ENCODE data around the gene TSHZ2.

Gene TSHZ2

DNA sequence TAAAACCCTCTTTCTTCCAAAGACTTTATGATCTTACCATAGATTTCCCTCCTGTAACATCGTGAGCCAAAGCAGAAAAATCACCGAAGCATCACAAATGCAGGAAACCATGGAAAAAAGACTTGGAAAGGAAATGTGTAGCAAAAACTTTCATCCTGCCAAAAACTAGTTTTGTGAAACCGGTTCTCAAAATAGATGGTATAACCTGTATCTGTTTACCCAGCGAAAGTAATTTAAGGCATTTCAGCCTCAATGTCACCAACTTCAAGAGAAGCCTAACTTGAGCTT is 407.6 kb downstream of the TSHZ2 start:
- DNase-seq (ENCODE audit: insufficient read length): no peak
- TF ChIP-seq TAF1 (IDR thresholded peaks at IDR 0.05; ENCODE audit: borderline replicate concordance, low read depth, low read length) (no peak), POLR2A (IDR thresholded peaks at IDR 0.05; ENCODE audit: low read depth, low read length) (no peak), POLR2AphosphoS5 (IDR thresholded peaks at IDR 0.05; ENCODE audit: low read depth, low read length) (no peak)
- no peak for FAIRE-seq

GRCh38 chr20:53381568-53382262 is 409.6 kb downstream of the TSHZ2 start:
- no peak for TF ChIP-seq POLR2A (IDR thresholded peaks at IDR 0.05; ENCODE audit: low read depth, low read length)
- no peak for TF ChIP-seq TAF1 (IDR thresholded peaks at IDR 0.05; ENCODE audit: borderline replicate concordance, low read depth, low read length)
- no peak for TF ChIP-seq POLR2AphosphoS5 (IDR thresholded peaks at IDR 0.05; ENCODE audit: low read depth, low read length)
- FAIRE-seq: no peak
- DNase-seq (ENCODE audit: insufficient read length): no peak

- DNase-seq (ENCODE audit: insufficient read length): no peak
- TF ChIP-seq POLR2A (IDR thresholded peaks at IDR 0.05; ENCODE audit: low read depth, low read length): no peak
- TF ChIP-seq POLR2AphosphoS5 (IDR thresholded peaks at IDR 0.05; ENCODE audit: low read depth, low read length): no peak
- TF ChIP-seq TAF1 (IDR thresholded peaks at IDR 0.05; ENCODE audit: borderline replicate concordance, low read depth, low read length): no peak
- FAIRE-seq: no peak
Observed at GRCh38 chr20:53382263-53382844, 410.2 kb downstream of the TSHZ2 start.

DNA sequence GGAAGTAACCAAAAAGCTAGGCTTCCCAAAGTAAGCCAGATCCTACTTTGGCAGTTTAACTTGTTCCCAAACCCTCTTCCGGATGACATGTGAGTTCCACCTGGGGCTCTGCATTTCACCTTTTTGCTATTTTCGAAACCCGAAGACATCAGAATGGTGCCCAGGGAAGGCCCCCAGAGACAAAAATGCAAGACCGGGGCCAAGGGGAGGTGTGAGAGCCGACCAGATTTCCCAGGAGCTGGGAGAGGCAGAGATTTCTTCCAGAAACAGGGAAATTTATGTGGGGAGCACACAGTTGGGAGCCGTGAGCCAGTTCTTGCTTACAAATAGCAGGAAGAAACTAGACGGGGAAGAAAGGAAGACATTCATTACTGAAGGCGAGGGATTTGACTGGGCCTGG is 411.8 kb downstream of the TSHZ2 start:
- TF ChIP-seq POLR2A (IDR thresholded peaks at IDR 0.05; ENCODE audit: low read depth, low read length): no peak
- no peak for TF ChIP-seq POLR2AphosphoS5 (IDR thresholded peaks at IDR 0.05; ENCODE audit: low read depth, low read length)
- TF ChIP-seq TAF1 (IDR thresholded peaks at IDR 0.05; ENCODE audit: borderline replicate concordance, low read depth, low read length): no peak
- DNase-seq (ENCODE audit: insufficient read length): no peak
- FAIRE-seq: no peak

GRCh38 chr20:53384392-53384791 is 412.2 kb downstream of the TSHZ2 start:
- no peak for FAIRE-seq
- no peak for DNase-seq (ENCODE audit: insufficient read length)
- TF ChIP-seq POLR2A (IDR thresholded peaks at IDR 0.05; ENCODE audit: low read depth, low read length) (no peak), POLR2AphosphoS5 (IDR thresholded peaks at IDR 0.05; ENCODE audit: low read depth, low read length) (no peak), TAF1 (IDR thresholded peaks at IDR 0.05; ENCODE audit: borderline replicate concordance, low read depth, low read length) (no peak)

DNA sequence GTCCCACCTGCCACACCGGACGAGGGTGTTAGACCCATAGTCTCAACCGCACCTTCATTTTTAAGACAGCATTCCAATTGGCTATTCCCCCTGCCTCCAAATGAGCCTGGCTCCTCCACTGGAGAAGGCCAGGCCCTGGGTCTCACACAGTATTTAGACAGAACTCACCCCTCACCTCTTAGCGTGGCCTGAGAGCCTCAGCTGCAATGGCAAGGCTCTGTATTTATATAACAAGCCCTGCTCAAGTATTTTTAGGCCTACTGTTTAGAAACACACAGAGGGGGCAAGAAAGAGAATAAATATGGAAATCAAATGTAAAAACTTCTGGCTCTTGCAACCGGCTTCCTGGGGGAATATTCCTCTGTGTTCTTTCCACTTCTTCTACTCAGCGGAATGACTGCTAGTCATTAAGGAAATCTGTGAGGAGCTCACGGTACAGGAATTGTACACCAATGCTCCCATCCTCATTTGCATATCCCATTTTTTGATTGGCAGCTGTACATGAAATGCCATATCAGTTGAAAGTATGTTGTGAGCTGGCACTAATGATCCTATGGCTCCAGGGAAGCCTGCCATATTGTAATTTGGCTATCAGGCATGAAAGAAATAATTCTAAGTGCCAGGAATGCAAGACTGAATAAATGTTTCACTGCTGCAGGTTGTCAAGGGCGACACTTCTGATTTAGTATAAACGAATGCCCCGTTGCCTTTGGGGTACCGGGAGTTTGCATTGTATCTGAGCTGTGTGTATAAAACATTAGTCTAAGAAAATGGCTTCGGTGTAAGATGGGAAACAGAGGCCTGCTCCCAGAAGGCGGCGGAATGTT is 414.0 kb downstream of the TSHZ2 start:
- TF ChIP-seq POLR2AphosphoS5 (IDR thresholded peaks at IDR 0.05; ENCODE audit: low read depth, low read length) (no peak), POLR2A (IDR thresholded peaks at IDR 0.05; ENCODE audit: low read depth, low read length) (no peak), TAF1 (IDR thresholded peaks at IDR 0.05; ENCODE audit: borderline replicate concordance, low read depth, low read length) (no peak)
- FAIRE-seq (no peak), DNase-seq (ENCODE audit: insufficient read length) (no peak)

- FAIRE-seq (no peak), DNase-seq (ENCODE audit: insufficient read length) (no peak)
- no peak for TF ChIP-seq TAF1 (IDR thresholded peaks at IDR 0.05; ENCODE audit: borderline replicate concordance, low read depth, low read length)
- no peak for TF ChIP-seq POLR2AphosphoS5 (IDR thresholded peaks at IDR 0.05; ENCODE audit: low read depth, low read length)
- TF ChIP-seq POLR2A (IDR thresholded peaks at IDR 0.05; ENCODE audit: low read depth, low read length): no peak
Observed at GRCh38 chr20:53387983-53388675, 416.0 kb downstream of the TSHZ2 start.

DNA sequence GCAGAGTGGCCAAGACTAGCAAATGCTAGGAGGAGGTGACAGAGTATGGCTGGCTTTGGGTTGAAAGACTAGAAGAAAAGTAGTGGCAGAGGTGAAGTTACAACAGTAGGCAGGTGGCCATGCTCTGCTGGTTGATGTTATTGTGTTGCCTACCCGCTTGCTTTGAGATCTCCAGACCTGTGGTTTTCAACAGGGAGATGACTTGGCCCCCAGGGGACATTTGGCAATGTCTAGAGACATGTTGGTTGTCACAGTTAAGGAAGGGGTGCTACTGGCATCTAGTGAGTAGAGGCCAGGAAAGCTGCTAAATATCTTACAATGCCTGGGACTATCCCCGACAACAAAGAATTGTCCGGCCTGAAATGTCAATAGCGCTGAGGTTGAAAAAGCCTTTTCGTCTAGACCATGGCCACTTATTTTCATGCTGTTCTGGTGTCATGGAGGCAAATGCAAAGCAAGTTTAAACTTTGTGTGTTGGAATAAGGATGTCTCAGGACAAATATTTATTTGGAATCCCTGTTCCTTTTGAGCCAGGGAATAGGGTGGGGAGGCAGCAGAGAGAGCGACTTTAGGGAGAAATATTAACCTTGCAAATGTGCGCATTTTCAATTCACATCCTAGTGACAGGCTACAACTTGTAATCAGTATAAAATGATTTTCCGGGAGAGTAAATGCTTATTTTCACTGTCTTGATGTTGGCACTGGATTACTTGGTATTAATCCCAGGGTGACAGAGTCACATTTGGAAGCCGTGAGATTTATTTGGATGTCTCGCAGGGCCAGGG is 417.6 kb downstream of the TSHZ2 start:
- no peak for FAIRE-seq
- no peak for DNase-seq (ENCODE audit: insufficient read length)
- TF ChIP-seq POLR2AphosphoS5 (IDR thresholded peaks at IDR 0.05; ENCODE audit: low read depth, low read length) (no peak), POLR2A (IDR thresholded peaks at IDR 0.05; ENCODE audit: low read depth, low read length) (no peak), TAF1 (IDR thresholded peaks at IDR 0.05; ENCODE audit: borderline replicate concordance, low read depth, low read length) (no peak)

DNA sequence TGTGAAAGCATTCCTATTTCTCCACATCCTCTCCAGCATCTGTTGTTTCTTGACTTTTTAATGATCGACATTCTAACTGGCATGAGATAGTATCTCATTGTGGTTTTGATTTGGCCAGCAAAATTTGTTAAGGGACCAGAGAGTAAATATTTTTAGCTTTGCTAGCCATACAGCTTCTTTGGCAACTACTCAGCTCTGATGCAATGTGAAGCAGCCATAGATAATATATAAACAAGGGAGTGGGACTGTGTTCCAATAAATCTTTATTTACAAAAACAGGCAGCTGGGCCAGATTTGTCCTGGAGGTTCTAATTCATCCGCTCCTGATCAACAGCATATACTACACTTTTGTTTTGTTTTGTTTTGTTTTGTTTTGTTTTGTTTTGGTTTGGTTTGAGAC is 418.6 kb downstream of the TSHZ2 start:
- no peak for TF ChIP-seq POLR2A (IDR thresholded peaks at IDR 0.05; ENCODE audit: low read depth, low read length)
- no peak for TF ChIP-seq TAF1 (IDR thresholded peaks at IDR 0.05; ENCODE audit: borderline replicate concordance, low read depth, low read length)
- no peak for TF ChIP-seq POLR2AphosphoS5 (IDR thresholded peaks at IDR 0.05; ENCODE audit: low read depth, low read length)
- DNase-seq (ENCODE audit: insufficient read length) (no peak), FAIRE-seq (no peak)

DNA sequence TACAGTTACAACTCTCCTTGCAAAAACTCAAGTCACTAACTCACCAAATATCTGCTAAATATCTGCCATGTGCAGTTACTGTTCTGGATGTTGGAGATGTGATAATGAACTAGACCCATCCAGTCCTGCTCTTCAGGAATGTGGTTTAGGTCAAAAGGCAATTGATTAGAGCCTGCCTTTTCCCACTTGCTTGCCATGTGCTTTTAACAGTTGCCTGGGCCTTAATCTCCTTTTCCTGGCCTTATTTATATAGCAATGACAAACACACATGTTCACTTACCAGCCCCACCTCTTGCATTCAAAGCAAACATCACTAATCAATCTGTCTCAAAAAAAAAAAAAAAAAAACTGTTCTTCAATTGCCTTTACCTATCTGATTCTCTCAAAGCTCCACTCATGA is 422.3 kb downstream of the TSHZ2 start:
- TF ChIP-seq TAF1 (IDR thresholded peaks at IDR 0.05; ENCODE audit: borderline replicate concordance, low read depth, low read length): no peak
- no peak for TF ChIP-seq POLR2A (IDR thresholded peaks at IDR 0.05; ENCODE audit: low read depth, low read length)
- TF ChIP-seq POLR2AphosphoS5 (IDR thresholded peaks at IDR 0.05; ENCODE audit: low read depth, low read length): no peak
- no peak for DNase-seq (ENCODE audit: insufficient read length)
- no peak for FAIRE-seq

All from GM12892 (cell line).